ENCODE data around the gene RAB3C.

The RAB3C gene

DNA sequence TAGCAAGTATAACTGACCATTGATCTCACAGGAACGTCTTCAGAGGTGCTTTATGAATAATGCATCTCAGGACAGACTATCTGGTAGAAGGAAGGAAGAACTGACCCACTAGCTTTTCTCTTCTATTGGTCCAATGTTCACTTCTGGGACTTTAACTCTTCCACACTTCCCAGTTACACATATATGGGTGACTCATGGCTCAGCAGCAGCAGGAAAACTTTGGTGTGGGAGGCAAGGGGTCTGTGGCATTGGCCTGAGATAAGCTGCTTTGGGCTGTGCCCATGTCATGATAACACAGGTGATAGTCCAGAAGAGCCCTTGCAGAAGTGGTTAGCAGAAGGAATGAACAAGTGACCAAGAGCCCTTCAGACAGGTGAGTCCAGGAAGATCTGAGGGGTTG lies 148.8 kb downstream of the RAB3C start:
- DNase-seq (ENCODE audit: low spot score): no peak

GRCh38 chr5:58735637-58736036 lies 152.8 kb downstream of the RAB3C start:
- DNase-seq (ENCODE audit: low spot score): no peak

DNA sequence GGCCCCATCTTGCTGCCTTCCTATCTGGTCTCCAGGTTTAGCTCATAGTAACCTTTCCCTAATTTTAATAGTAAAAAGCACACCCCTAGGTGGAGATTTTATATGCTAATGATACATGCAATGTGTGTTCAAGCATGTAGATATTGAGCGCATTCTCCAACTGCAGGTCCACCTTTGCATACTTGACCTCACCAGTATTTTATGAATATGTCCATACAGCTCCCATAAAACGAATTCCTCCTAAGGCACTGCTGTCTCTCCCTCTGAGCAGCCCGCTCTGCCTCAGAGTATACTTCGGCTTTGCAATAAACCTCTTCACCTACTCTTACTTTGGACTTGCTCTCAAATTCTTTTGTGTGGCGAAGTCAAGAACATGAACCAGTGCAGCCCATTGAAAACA lies 153.3 kb downstream of the RAB3C start:
- DNase-seq (ENCODE audit: low spot score): no peak

- no peak for DNase-seq (ENCODE audit: low spot score)
These were observed 154.8 kb downstream of the RAB3C start for GRCh38 chr5:58737671-58738070.

DNA sequence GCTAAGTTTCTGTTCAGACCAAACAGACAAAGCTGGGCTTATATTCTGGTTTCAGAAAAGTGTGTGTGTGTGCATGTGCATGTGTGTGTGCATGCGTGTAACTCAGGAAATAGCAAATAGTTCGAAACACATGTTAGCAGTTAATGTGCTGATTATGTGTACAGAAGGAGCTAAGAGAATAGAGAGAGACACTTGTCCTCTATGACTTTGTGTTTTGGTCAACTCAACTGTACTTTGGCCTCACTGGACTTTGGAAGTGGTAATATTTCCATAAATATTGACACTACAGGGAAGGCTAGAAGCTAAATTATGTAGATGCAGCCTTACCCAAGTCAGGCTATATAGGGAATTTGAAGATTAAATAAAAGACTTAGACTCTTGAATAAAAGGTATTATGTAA lies 155.5 kb downstream of the RAB3C start:
- DNase-seq (ENCODE audit: low spot score): no peak

DNA sequence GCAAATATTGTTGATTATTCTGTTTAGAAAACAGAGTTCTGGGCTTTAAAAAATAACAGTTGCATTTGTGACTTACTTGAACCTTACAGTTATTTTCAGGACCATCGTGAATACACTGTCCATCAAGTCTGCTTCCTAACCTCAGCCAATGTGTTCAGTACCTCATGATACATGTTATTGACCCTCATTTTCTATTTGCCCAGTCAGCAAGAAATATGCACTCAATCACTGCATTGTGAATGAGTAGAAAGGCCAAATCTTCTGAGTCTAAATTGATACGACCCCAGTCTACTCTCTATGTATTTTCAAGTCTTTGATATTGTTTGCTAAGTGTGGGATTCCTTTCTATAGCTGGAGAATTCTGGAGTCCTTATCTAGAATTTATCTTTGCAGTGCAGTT lies 156.2 kb downstream of the RAB3C start:
- DNase-seq (ENCODE audit: low spot score): no peak

DNA sequence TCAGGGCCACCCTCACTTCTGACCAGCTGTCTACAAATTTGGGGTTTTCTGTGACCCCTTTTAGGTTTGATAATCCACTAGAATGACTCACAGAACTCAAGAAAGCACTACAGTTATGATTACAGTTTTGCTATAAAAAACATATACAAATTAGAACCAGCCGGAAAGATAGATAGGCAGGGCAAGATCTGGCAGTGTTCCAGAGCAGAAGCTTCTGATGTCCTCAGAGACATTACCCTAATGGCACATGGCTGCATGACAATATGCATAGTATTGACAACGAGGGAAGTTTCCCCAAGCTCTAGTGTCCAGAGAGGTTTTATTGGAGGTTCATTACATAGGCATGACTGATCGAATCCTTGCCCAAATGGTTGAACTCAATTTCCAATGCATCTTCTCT lies 158.1 kb downstream of the RAB3C start:
- no peak for DNase-seq (ENCODE audit: low spot score)

GRCh38 chr5:58745350-58745749 lies 162.5 kb downstream of the RAB3C start:
- no peak for DNase-seq (ENCODE audit: low spot score)

- DNase-seq (ENCODE audit: low spot score): no peak
These were observed 163.4 kb downstream of the RAB3C start for GRCh38 chr5:58746321-58746720.

GRCh38 chr5:58750036-58750435 lies 167.2 kb downstream of the RAB3C start:
- DNase-seq (ENCODE audit: low spot score): no peak

DNA sequence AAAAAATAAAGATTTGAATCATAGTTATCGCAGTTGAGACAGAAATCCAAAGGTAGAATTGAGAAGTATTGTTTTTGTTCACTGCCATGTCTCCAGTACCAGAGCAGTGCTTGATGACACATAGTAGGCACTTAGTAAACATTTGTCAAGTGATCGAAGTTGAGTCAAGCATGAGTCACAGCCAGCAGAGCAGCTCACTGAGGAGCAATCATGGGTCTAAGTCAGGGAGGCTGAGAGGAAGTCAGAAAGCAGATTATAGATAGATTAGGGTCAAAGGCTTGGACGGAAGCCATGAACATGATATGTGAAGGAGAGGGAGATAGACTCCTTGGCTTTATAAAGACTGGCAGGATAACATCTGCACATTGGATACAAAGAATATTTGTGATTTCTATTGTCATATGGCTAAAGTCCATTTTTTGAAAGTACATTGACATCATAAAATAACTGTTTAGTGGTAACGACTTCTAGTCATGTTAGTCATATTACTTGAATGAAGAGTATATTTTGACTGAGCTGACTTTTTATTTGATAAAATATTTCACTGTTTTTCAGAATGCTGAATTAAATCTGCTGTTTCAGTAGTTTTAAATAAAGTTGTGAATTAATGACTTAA lies 168.5 kb downstream of the RAB3C start:
- no peak for DNase-seq (ENCODE audit: low spot score)

DNA sequence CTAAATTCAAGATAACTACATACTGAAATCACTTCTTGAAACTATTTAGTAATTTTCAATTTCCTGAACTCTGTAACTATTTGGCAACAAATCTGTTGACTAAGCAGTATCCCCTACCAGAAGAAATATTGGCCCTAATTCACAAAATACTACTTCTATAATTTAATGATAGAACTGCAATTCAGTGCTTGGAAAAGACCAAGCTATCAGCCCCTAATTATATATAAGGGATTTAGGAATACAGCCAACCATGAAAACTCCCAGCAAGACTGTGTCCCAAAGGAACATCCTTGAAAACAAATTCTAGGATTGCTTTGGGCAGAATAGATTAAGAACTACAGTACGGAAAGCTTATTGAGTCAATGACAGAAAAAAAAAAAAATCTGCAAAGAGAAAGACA lies 169.2 kb downstream of the RAB3C start:
- no peak for DNase-seq (ENCODE audit: low spot score)

DNA sequence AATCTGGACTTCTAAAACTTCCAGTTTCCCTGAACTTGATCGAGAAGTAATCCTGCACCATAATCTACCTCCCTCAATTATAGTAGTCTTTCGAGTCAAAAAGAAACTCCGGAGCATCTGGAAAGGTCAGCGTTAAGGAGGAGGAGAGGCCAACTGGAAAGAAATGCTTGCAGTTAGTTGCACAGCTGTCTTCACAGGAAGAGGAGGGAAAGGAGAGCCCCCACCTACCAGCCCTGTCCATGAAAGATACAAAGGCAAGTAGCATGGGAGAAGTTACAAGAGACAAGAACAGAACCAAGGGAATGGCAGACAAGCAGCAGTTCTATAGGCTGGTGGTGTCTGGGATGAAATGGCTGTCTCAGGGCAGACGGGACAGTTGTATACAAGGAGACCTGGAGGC lies 170.6 kb downstream of the RAB3C start:
- no peak for DNase-seq (ENCODE audit: low spot score)

DNA sequence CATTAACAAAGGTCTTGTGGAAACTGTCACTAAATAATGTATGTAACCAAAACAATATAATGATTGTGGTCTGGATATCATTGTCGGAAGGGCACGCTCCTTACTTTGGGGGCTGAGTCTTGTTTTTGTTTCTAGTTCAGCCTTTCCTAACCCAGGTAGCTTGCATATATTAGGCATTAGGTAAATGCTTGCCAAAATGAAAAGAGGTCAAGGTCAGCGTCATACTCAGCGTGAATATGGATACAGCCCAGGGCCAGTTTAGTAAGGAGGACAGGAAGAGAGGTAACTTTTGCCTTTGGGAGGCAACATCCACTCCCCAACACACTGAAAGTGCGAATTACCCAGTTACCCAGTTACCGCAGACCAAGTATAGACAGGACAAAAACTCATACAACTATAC lies 171.4 kb downstream of the RAB3C start:
- DNase-seq (ENCODE audit: low spot score): no peak

- no peak for DNase-seq (ENCODE audit: low spot score)
These were observed 172.5 kb downstream of the RAB3C start for GRCh38 chr5:58755397-58755796.

- no peak for DNase-seq (ENCODE audit: low spot score)
These were observed 176.9 kb downstream of the RAB3C start for GRCh38 chr5:58759745-58760144.

- no peak for DNase-seq (ENCODE audit: low spot score)
These were observed 177.3 kb downstream of the RAB3C start for GRCh38 chr5:58760222-58760621.

DNA sequence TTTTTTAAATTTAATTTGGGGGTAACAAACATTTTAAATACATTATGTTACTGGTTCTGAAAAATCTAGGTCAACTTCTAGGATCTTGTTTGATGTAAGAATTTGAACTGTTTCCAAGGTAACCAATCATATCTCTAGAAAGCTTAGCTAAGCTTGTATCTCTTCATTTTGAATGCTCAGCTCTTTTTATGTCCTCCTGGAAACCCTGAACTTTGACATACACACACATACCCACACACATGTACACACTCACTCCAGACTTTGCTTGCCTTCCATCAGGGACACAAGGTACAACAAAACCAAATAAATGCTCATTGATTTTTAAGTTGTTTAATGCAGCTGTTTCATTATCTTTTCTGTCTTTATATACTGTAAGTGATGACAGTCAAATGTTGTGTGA lies 178.5 kb downstream of the RAB3C start:
- no peak for DNase-seq (ENCODE audit: low spot score)

GRCh38 chr5:58763390-58763789 lies 180.5 kb downstream of the RAB3C start:
- no peak for DNase-seq (ENCODE audit: low spot score)

DNA sequence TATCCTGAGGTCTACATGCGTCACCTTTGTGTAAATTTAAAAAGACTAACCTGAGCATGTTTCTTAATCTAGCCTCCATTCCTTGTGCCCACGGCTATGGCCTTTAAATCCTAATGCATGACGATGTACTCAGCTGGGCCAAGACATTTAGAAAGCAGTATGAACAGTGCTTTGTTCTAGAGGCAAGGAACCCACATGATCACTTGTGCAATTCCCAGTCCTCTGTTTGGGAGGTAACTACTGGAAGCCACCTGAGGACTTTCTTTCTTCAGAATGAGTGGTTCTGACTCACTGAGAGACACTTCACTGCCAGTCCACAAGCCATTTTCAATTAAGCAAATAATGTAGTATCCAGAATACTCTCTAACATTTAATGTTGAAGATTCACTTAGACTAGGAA lies 181.3 kb downstream of the RAB3C start:
- DNase-seq (ENCODE audit: low spot score): no peak

DNA sequence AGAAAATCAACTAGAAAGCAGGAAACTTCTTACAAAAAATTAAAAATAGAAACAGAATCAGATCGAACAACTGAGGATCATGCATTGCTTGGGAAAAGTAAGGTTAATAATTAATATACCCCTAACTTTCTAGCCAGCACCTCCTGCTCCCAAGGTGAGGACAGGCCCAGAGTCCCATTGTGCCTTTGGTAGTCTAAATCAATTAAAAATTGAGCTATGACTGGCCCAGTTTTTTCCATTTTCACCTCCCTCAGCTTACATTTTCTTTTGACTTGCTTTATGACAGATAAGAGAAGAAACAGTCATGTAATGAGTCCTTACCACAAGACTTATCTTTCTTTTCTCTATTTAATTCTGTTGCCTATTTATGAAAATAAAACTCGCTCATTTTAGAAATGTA lies 182.2 kb downstream of the RAB3C start:
- no peak for DNase-seq (ENCODE audit: low spot score)

GRCh38 chr5:58767104-58767503 lies 184.2 kb downstream of the RAB3C start:
- no peak for DNase-seq (ENCODE audit: low spot score)

- DNase-seq (ENCODE audit: low spot score): no peak
These were observed 187.3 kb downstream of the RAB3C start for GRCh38 chr5:58770136-58770535.

DNA sequence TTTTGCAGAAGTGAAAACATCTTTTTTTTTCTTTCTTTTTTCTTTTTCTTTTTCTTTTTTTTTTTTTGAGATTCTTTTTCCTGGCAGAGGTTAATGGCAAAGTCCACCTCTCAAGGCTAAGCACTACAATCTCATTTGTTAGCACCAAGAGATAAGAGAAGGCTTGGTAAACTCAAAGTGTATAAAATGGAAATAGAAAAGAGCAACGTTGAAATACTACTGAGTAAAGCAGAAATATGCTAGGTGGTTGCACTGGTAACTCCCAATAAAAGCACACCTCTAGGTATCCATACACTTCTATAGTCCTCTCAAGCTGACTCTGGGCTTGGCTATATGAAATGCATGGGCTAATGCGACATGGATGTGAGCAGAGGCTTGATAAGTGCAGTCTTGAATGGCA lies 188.9 kb downstream of the RAB3C start:
- no peak for DNase-seq (ENCODE audit: low spot score)
